Heart right ventricle (tissue), 16 donors: ENCODE results near the gene LPA. TPM values are rescaled to one million over a fixed set of nuclear protein-coding genes. Genes with fewer than 3 reads are reported as not detected.

Experiments
- ATAC-seq, 8 donors: fragments of 200-7000 bp; cut with Tn5 transposase; one replicate each; pipeline ENCODE4 v1.9.1; 2020; ENCODE audit warnings: mild to moderate bottlenecking in 8 of 8, moderate library complexity in 8 of 8, moderate number of reproducible peaks in 1 of 8
- DNase-seq, 2 donors: peaks; one replicate each; pipeline ENCODE4 v3.0.0-alpha.2; 2020
- H3K27ac ChIP-seq, 10 donors: fragments of 200-600 bp; sonication (generic) in 2 of 10; one replicate each; pipeline versions ENCODE4 v1.5.0 to v1.8.0; 2020 to 2022; ENCODE audit warnings: mild to moderate bottlenecking in 3 of 10
- H3K27me3 ChIP-seq, 7 donors: fragments of 200-600 bp; one replicate each; pipeline ENCODE4 v1.8.0; 2021 to 2022; ENCODE audit warnings: mild to moderate bottlenecking in 2 of 7
- H3K36me3 ChIP-seq, 9 donors: fragments of 200-600 bp; sonication (generic) in 1 of 9; one replicate each; pipeline versions ENCODE4 v1.5.0 to v1.8.0; 2020 to 2022; ENCODE audit warnings: mild to moderate bottlenecking in 2 of 9
- H3K4me1 ChIP-seq, 9 donors: fragments of 200-600 bp; sonication (generic) in 1 of 9; one replicate each; pipeline versions ENCODE4 v1.5.0 to v1.8.0; 2020 to 2022; ENCODE audit warnings: mild to moderate bottlenecking in 4 of 9
- H3K4me3 ChIP-seq, 10 donors: fragments of 200-600 bp; sonication (generic) in 2 of 10; one replicate each; pipeline versions ENCODE4 v1.5.0 to v1.8.0; 2020 to 2022; ENCODE audit warnings: mild to moderate bottlenecking in 7 of 10, moderate library complexity in 2 of 10
- H3K9me3 ChIP-seq, 11 donors: fragments of 200-600 bp in 10 of 11; sonication (generic) in 2 of 11; one replicate each; pipeline versions ENCODE4 v1.5.0 to v1.8.0; 2013 to 2022; ENCODE audit warnings: mild to moderate bottlenecking in 2 of 11, control low read depth in 1 of 11, moderate library complexity in 1 of 11
- WGBS, 2 donors: extraction: QIAGEN DNeasy Blood & Tissue Kit; methylation state at CpG; one replicate each; pipeline ENCODE4 v1.1.7; 2013; ENCODE audit warnings: inconsistent platforms in 1 of 2; 5-methylcytosine and 5-hydroxymethylcytosine counted together
- intact Hi-C, 10 donors: fragments of 100-400 bp; cut with DNase I; formaldehyde crosslinking; loops; one replicate each; pipeline versions ENCODE4 v1.11.1 to v1.14.2; 2022
- polyA plus RNA-seq, 2 donors: library from polyadenylated mRNA; stranded (reverse); fragments of 200-250 nt; gene quantifications; one replicate each; pipeline ENCODE4 v1.2.3, GENCODE V29; 2013
- total RNA-seq, 10 donors: library from RNA; stranded (reverse); fragmentation: NEBNext Ultra II Directional in 3 of 10; extraction: Animal tissue kit (Norgen Biotek cat#: 25700) in 3 of 10; gene quantifications; one replicate each; pipeline versions ENCODE4 v1.2.1 to v1.2.4, GENCODE V29; 2021 to 2023
- TF ChIP-seq, protein P1 (sequence below), 9 donors: fragments of 200-600 bp; sonication (generic) in 2 of 9; IDR thresholded peaks; one replicate each; pipeline versions ENCODE4 v1.5.0 to v1.8.0; 2021 to 2022; ENCODE audit warnings: antibody characterized with exemption in 9 of 9, mild to moderate bottlenecking in 5 of 9, moderate library complexity in 1 of 9
- donor health status: Arrhythmogenic right ventricular cardiomyopathy.
- donor health status: ischemic (EF 13 %, LVEDD 7.1; RV severe dilation, severe dysfunction).
- donor health status: healthy with polysubstance abuse.
- donor health status: DM: no; HTN: yes; CAD: no.
- donor health status: DM: no; HTN: no; CAD: no.
- donor health status: ischemic (EF 25% LVEDD 6.9; RV normal size, moderate dysfunction).
- donor health status: ischemic (EF 25% LVEDD 5.7; RV mildly dilated, moderate dysfunction).
- donor health status: healthy.
- donor health status: DM: yes; HTN: yes; CAD: no.
- donor health status: Ischemic cardiomyopathy.
- donor health status: ischemic (EF 35%, LVEDD 5.7; RV mildly dilated, moderate dysfunction).
- donor health status: nonischemic (EF 11% LVEDD 7.7; RV severe dilation, severe dysfunction).
- donor health status: DM: yes; HTN: yes; CAD: no.
- donor health status: PGD.
- donor health status: ischemic (EF 29% LVEDD 5.4; RV normal size, mild dysfunction).
- donor health status: nonischemic (EF 23%, LVEDD 6.1; RV moderate dilation, normal function).

LPA gene
- total and polyA plus RNA-seq, 12 donors: not detected

- Histone ChIP-seq H3K9me3 (peaks cover 0 to 4% (median 0%) of the 10 kb centered on the region in 11 donors), H3K27ac (no peak overlapping the region), H3K36me3 (no peaks in the 10 kb centered on the region), H3K27me3 (peaks cover 0 to 18% (median 4%) of the 10 kb centered on the region in 7 donors), H3K4me1 (no peaks in the 10 kb centered on the region), H3K4me3 (no peak overlapping the region)
- intact Hi-C loops: no loop called here
- DNase-seq (no peak), ATAC-seq (no peak)
- TF ChIP-seq, protein P1, sequence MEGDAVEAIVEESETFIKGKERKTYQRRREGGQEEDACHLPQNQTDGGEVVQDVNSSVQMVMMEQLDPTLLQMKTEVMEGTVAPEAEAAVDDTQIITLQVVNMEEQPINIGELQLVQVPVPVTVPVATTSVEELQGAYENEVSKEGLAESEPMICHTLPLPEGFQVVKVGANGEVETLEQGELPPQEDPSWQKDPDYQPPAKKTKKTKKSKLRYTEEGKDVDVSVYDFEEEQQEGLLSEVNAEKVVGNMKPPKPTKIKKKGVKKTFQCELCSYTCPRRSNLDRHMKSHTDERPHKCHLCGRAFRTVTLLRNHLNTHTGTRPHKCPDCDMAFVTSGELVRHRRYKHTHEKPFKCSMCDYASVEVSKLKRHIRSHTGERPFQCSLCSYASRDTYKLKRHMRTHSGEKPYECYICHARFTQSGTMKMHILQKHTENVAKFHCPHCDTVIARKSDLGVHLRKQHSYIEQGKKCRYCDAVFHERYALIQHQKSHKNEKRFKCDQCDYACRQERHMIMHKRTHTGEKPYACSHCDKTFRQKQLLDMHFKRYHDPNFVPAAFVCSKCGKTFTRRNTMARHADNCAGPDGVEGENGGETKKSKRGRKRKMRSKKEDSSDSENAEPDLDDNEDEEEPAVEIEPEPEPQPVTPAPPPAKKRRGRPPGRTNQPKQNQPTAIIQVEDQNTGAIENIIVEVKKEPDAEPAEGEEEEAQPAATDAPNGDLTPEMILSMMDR (IDR thresholded peaks at IDR 0.05): no peak
- WGBS, 2 donors: 61 to 66% methylated on average over 3 of the region's 3 CpGs
Measured at GRCh38 chr6:160513836-160514235, 150.2 kb downstream of the LPA start.

DNA sequence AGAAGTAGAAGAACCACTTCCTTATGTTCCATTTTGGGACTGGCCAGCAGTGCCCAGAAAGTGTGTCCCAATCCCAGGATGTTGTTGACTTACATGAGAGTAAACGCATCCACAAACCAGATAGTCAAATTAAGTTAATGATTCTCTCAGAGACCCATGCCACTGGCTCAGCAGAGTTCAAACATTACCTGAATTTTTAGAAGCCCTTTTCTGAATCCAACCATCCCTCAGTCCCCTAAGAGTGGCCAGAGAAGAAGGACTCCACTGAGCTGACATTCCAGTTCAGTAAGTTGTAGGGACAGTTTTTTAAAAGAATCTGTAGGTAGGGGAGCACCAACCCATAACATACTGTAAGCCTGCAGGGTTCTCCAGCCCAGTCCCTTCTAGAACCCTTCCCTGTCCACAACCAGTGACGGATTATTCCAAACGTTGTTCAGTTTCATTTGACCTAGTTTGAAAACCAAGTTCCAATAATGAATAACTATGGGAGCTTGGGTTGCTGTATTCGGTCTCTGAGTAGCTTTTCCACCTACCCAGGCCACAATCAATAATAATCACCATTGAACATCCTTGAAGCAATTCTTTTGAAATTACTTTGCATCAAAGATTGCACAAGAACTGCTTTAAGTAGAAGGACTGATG, 153.0 kb downstream of the LPA start:
- H3K27me3 ChIP-seq: peaks cover 0 to 18% (median 5%) of the 10 kb centered on the region in 7 donors
- ATAC-seq (no peak), DNase-seq (no peak)
- no peaks in the 10 kb centered on the region for H3K9me3 ChIP-seq
- no peak overlapping the region for H3K4me3 ChIP-seq
- TF ChIP-seq, protein P1 (IDR thresholded peaks at IDR 0.05): no peak
- intact Hi-C loops: no loop called here
- no peak overlapping the region for H3K27ac ChIP-seq
- WGBS, 2 donors: 85 to 89% methylated on average over 4 of the region's 4 CpGs
- no peaks in the 10 kb centered on the region for H3K36me3 ChIP-seq
- H3K4me1 ChIP-seq: no peaks in the 10 kb centered on the region

GRCh38 chr6:160510199-160510598, 153.9 kb downstream of the LPA start:
- 47 to 56% methylated on average over 2 of the region's 2 CpGs for WGBS, 2 donors
- TF ChIP-seq, protein P1 (IDR thresholded peaks at IDR 0.05): no peak
- ATAC-seq: no peak
- DNase-seq: no peak
- Histone ChIP-seq H3K9me3 (no peaks in the 10 kb centered on the region), H3K36me3 (no peaks in the 10 kb centered on the region), H3K27me3 (peaks cover 0 to 18% (median 5%) of the 10 kb centered on the region in 7 donors), H3K27ac (no peak overlapping the region), H3K4me3 (no peak overlapping the region), H3K4me1 (no peaks in the 10 kb centered on the region)
- intact Hi-C loops: no loop called here

GRCh38 chr6:160509610-160510009, 154.5 kb downstream of the LPA start:
- Histone ChIP-seq H3K27ac (no peak overlapping the region), H3K27me3 (peaks cover 0 to 18% (median 5%) of the 10 kb centered on the region in 7 donors), H3K4me3 (no peak overlapping the region), H3K36me3 (no peaks in the 10 kb centered on the region), H3K9me3 (peaks cover 0 to 1% (median 0%) of the 10 kb centered on the region in 11 donors), H3K4me1 (no peaks in the 10 kb centered on the region)
- no peak for ATAC-seq
- TF ChIP-seq, protein P1 (IDR thresholded peaks at IDR 0.05): no peak
- intact Hi-C loops: no loop called here
- WGBS, 2 donors: 72 to 89% methylated on average over 2 of the region's 2 CpGs
- DNase-seq: no peak
